ENCODE data around the gene NCEH1.

The NCEH1 gene

GRCh38 chr3:172581757-172582166 is 129.1 kb downstream of the NCEH1 start:
- no peak for DNase-seq (ENCODE audit: low read depth)

GRCh38 chr3:172580680-172581401 is 130.0 kb downstream of the NCEH1 start:
- DNase-seq (ENCODE audit: low read depth) = no peak
